HCT116 (cell line): Measurements from ENCODE around the gene HAPLN3.

Experiments used
- ZNF274 ChIP-seq: fragments of 200-500 bp; sonication (Bioruptor generic); IDR thresholded peaks from 2 replicates; pipeline ENCODE4 v1.6.1; 2014; ENCODE audit warnings: mild to moderate bottlenecking, low read depth, low read length, inconsistent platforms
- TF ChIP-seq, protein P1 (sequence below): IDR thresholded peaks from 2 replicates; pipeline ENCODE4 v1.6.1; 2012; ENCODE audit warnings: low read depth
- TF ChIP-seq, protein P2 (sequence below), 3 experiments: fragments of 200-600 bp in 1 of 3; sonication (generic) in 1 of 3; IDR thresholded peaks in 2 of 3; conservative IDR thresholded peaks in 1 of 3; 2 replicates each; pipeline ENCODE4 v1.5.1; 2012 to 2017; ENCODE audit warnings: low read depth in 2 of 3, low read length in 2 of 3, antibody characterized with exemption in 1 of 3, borderline replicate concordance in 1 of 3, control low read depth in 1 of 3, mild to moderate bottlenecking in 1 of 3, mixed read lengths in 1 of 3, mixed run types in 1 of 3, moderate library complexity in 1 of 3; ENCODE audit not compliant: insufficient read depth in 1 of 3
- TF ChIP-seq, protein P3 (sequence below): IDR thresholded peaks from 2 replicates; pipeline ENCODE4 v1.6.1; 2012

DNA sequence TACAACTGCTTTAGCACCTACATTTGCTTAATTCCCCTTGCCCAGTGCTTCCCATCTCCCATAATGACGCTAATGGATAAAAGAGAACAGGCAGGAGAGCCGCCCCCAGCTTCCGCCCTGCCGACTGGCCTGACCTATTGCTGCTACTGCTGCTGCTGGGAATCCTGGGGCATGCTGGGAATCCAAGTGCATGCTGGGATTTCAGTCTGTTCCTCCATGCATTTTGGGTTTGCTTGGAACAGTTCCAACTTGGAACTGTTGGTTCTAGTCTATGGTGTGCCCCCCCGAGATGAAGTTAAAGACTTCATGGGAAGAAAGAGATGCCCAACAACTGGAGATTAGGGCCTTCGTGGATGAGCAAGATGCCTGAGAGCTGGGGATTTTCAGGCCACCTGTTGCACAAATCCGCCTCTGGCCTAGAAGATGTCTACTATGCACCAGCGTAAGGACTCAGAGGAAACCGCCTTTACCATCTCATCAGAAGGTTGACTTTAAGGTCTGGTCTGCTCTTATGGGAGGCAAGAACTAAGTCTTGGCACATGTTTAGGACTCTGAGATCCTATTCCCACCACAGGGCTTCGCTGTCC, 29.0 kb downstream of the HAPLN3 start:
- TF ChIP-seq, protein P1, sequence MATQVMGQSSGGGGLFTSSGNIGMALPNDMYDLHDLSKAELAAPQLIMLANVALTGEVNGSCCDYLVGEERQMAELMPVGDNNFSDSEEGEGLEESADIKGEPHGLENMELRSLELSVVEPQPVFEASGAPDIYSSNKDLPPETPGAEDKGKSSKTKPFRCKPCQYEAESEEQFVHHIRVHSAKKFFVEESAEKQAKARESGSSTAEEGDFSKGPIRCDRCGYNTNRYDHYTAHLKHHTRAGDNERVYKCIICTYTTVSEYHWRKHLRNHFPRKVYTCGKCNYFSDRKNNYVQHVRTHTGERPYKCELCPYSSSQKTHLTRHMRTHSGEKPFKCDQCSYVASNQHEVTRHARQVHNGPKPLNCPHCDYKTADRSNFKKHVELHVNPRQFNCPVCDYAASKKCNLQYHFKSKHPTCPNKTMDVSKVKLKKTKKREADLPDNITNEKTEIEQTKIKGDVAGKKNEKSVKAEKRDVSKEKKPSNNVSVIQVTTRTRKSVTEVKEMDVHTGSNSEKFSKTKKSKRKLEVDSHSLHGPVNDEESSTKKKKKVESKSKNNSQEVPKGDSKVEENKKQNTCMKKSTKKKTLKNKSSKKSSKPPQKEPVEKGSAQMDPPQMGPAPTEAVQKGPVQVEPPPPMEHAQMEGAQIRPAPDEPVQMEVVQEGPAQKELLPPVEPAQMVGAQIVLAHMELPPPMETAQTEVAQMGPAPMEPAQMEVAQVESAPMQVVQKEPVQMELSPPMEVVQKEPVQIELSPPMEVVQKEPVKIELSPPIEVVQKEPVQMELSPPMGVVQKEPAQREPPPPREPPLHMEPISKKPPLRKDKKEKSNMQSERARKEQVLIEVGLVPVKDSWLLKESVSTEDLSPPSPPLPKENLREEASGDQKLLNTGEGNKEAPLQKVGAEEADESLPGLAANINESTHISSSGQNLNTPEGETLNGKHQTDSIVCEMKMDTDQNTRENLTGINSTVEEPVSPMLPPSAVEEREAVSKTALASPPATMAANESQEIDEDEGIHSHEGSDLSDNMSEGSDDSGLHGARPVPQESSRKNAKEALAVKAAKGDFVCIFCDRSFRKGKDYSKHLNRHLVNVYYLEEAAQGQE, result no peak
- TF ChIP-seq, protein P2, sequence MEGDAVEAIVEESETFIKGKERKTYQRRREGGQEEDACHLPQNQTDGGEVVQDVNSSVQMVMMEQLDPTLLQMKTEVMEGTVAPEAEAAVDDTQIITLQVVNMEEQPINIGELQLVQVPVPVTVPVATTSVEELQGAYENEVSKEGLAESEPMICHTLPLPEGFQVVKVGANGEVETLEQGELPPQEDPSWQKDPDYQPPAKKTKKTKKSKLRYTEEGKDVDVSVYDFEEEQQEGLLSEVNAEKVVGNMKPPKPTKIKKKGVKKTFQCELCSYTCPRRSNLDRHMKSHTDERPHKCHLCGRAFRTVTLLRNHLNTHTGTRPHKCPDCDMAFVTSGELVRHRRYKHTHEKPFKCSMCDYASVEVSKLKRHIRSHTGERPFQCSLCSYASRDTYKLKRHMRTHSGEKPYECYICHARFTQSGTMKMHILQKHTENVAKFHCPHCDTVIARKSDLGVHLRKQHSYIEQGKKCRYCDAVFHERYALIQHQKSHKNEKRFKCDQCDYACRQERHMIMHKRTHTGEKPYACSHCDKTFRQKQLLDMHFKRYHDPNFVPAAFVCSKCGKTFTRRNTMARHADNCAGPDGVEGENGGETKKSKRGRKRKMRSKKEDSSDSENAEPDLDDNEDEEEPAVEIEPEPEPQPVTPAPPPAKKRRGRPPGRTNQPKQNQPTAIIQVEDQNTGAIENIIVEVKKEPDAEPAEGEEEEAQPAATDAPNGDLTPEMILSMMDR (IDR thresholded peaks at IDR 0.05 in 2 of 3, conservative IDR thresholded peaks at IDR 0.05 in 1 of 3; ENCODE audit: borderline replicate concordance in 1 of 3, insufficient read depth in 1 of 3, low read depth in 2 of 3, low read length in 2 of 3), result no peak
- no peak for TF ChIP-seq ZNF274
- TF ChIP-seq, protein P3, sequence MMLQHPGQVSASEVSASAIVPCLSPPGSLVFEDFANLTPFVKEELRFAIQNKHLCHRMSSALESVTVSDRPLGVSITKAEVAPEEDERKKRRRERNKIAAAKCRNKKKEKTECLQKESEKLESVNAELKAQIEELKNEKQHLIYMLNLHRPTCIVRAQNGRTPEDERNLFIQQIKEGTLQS, result no peak
